Sigmoid colon (tissue), 7 donors: ENCODE data around the gene MRPL9. TPM values are rescaled to one million over a fixed set of nuclear protein-coding genes. Genes with fewer than 3 reads are reported as not detected.
A peak's percentile ranks its signal among the peaks of the same experiment; 100 is the strongest.

Experiments
- DNase-seq: peaks from one replicate; pipeline ENCODE4 v3.0.0-alpha.2; 2019
- H3K27ac ChIP-seq, 4 donors: fragments of 200-600 bp; sonication (generic); one replicate each; pipeline ENCODE4 v1.5.1; 2016 to 2019; ENCODE audit warnings: mild to moderate bottlenecking in 1 of 4
- H3K27me3 ChIP-seq, 3 donors: fragments of 200-600 bp; sonication (generic); one replicate each; pipeline ENCODE4 v1.5.1; 2019; ENCODE audit warnings: mild to moderate bottlenecking in 1 of 3
- H3K36me3 ChIP-seq, 4 donors: fragments of 200-600 bp; sonication (generic); one replicate each; pipeline ENCODE4 v1.5.1; 2016 to 2019
- H3K4me1 ChIP-seq, 4 donors: fragments of 200-600 bp; sonication (generic); one replicate each; pipeline ENCODE4 v1.5.1; 2017 to 2019
- H3K4me3 ChIP-seq, 4 donors: fragments of 200-600 bp; sonication (generic); one replicate each; pipeline ENCODE4 v1.5.1; 2017 to 2019; ENCODE audit warnings: mild to moderate bottlenecking in 2 of 4, moderate library complexity in 1 of 4
- H3K9me3 ChIP-seq, 4 donors: fragments of 200-600 bp in 3 of 4; sonication (generic) in 3 of 4; one replicate each; pipeline versions ENCODE4 v1.5.1 to v1.6.1; 2013 to 2019
- CTCF ChIP-seq, 4 experiments: fragments of 450-650 bp in 3 of 4; fragments of 200-600 bp in 1 of 4; IDR thresholded peaks; one replicate each; pipeline ENCODE4 v1.5.1; 2016 to 2019; ENCODE audit warnings: antibody characterized with exemption in 4 of 4, mild to moderate bottlenecking in 3 of 4, moderate library complexity in 2 of 4
- EP300 ChIP-seq, 4 donors: sonication (generic); formaldehyde crosslinking; IDR thresholded peaks; one replicate each; pipeline ENCODE4 v1.6.1; 2017; ENCODE audit warnings: antibody characterized with exemption in 4 of 4
- POLR2A ChIP-seq, 2 donors: fragments of 450-650 bp; IDR thresholded peaks; one replicate each; pipeline ENCODE4 v1.6.1; 2016; ENCODE audit warnings: antibody characterized with exemption in 2 of 2, mild to moderate bottlenecking in 2 of 2, moderate library complexity in 2 of 2
- POLR2AphosphoS5 ChIP-seq, 4 donors: sonication (generic); formaldehyde crosslinking; IDR thresholded peaks; one replicate each; pipeline ENCODE4 v1.6.1; 2017; ENCODE audit warnings: antibody characterized with exemption in 4 of 4
- WGBS, 2 donors: extraction: QIAGEN DNeasy Blood & Tissue Kit; methylation state at CpG; one replicate each; pipeline ENCODE4 v1.1.7; 2013; 5-methylcytosine and 5-hydroxymethylcytosine counted together
- intact Hi-C: fragments of 100-400 bp; cut with DNase I; formaldehyde crosslinking; loops from one replicate; pipeline ENCODE4 v1.15.1; 2023
- polyA plus RNA-seq, 3 donors: library from polyadenylated mRNA; stranded (reverse); fragments of 200-250 nt; gene quantifications; one replicate each; pipeline ENCODE4 v1.2.3, GENCODE V29; 2013
- total RNA-seq, 4 donors: library from RNA; depleted of rRNA; stranded (reverse); fragments of >200 nt; gene quantifications; one replicate each; pipeline ENCODE4 v1.1.0, GENCODE V29; 2016
- donor health status: healthy with polysubstance abuse.
- donor health status: Bipolar disorder and iron deficiency.
- donor health status: healthy.

The MRPL9 gene
- total and polyA plus RNA-seq, 7 donors, result 47.9 to 68.7 (median 55.8) TPM

GRCh38 chr1:151729157-151729965, 33.9 kb downstream of the MRPL9 start:
- peaks cover 0 to 14% (median 7%) of the 10 kb centered on the region in 4 donors for H3K4me1 ChIP-seq
- H3K36me3 ChIP-seq, result no peaks in the 10 kb centered on the region
- intact Hi-C loops, result loop anchor here (5.0 kb wide), 1 partner anchor 117 kb away; the partner anchor contains the start of gene SNX27
- H3K9me3 ChIP-seq, result no peaks in the 10 kb centered on the region
- H3K27me3 ChIP-seq, result no peaks in the 10 kb centered on the region
- H3K27ac ChIP-seq, result peak overlapping the region in 3 of 4 donors; percentile 76 to 85 (median 79)
- no peak for DNase-seq
- H3K4me3 ChIP-seq, result no peak overlapping the region
- whole genome bisulfite sequencing, 2 donors, result 23 to 57% methylated on average over 10 of the region's 10 CpGs
- TF ChIP-seq POLR2AphosphoS5 (IDR thresholded peaks at IDR 0.05) (no peak), EP300 (IDR thresholded peaks at IDR 0.05) (no peak), POLR2A (IDR thresholded peaks at IDR 0.05) (no peak), CTCF (IDR thresholded peaks at IDR 0.05) (no peak)

- H3K36me3 ChIP-seq, result no peaks in the 10 kb centered on the region
- H3K27me3 ChIP-seq, result no peaks in the 10 kb centered on the region
- WGBS, 2 donors, result 60 to 72% methylated on average over 19 of the region's 19 CpGs
- H3K27ac ChIP-seq, result peak overlapping the region; percentile 65 to 85 (median 78)
- peak; percentile 84 for DNase-seq
- TF ChIP-seq POLR2A (IDR thresholded peaks at IDR 0.05) (no peak), EP300 (IDR thresholded peaks at IDR 0.05) (peak in 1 of 4 donors; percentile 8), POLR2AphosphoS5 (IDR thresholded peaks at IDR 0.05) (peak; percentile 45 to 74 (median 68)), CTCF (IDR thresholded peaks at IDR 0.05) (no peak)
- peak overlapping the region in 3 of 4 donors; percentile 1 to 32 (median 24) for H3K4me3 ChIP-seq
- intact Hi-C loops, result loop anchor here (5.0 kb wide), 1 partner anchor 116 kb away; the partner anchor contains the start of gene SNX27
- no peaks in the 10 kb centered on the region for H3K9me3 ChIP-seq
- H3K4me1 ChIP-seq, result peaks cover 0 to 14% (median 7%) of the 10 kb centered on the region in 4 donors
These were observed 34.9 kb downstream of the MRPL9 start for GRCh38 chr1:151728151-151729054.

GRCh38 chr1:151723726-151724370, 39.4 kb downstream of the MRPL9 start:
- TF ChIP-seq CTCF (IDR thresholded peaks at IDR 0.05) (no peak), POLR2AphosphoS5 (IDR thresholded peaks at IDR 0.05) (no peak), POLR2A (IDR thresholded peaks at IDR 0.05) (no peak), EP300 (IDR thresholded peaks at IDR 0.05) (no peak)
- H3K4me1 ChIP-seq, result peaks cover 0 to 34% (median 24%) of the 10 kb centered on the region in 4 donors
- WGBS, 2 donors, result 55 to 75% methylated on average over 3 of the region's 3 CpGs

GRCh38 chr1:151721788-151722510, 41.3 kb downstream of the MRPL9 start:
- Histone ChIP-seq H3K4me1 (peaks cover 0 to 35% (median 28%) of the 10 kb centered on the region in 4 donors), H3K4me3 (peak overlapping the region; percentile 36 to 59 (median 52)), H3K36me3 (no peaks in the 10 kb centered on the region), H3K27me3 (peaks cover 0 to 8% (median under 1%) of the 10 kb centered on the region in 3 donors), H3K9me3 (no peaks in the 10 kb centered on the region), H3K27ac (peak overlapping the region; percentile 79 to 88 (median 86))
- intact Hi-C loops, result no loop called here
- no peak for DNase-seq
- 47 to 55% methylated on average over 17 of the region's 17 CpGs for WGBS, 2 donors
- no peak for TF ChIP-seq POLR2AphosphoS5 (IDR thresholded peaks at IDR 0.05)

More at GRCh38 chr1:151723726-151724370, 39.4 kb downstream of the MRPL9 start:
- Histone ChIP-seq H3K4me3 (no peak overlapping the region), H3K27me3 (no peaks in the 10 kb centered on the region), H3K36me3 (no peaks in the 10 kb centered on the region), H3K27ac (no peak overlapping the region), H3K9me3 (no peaks in the 10 kb centered on the region)
- intact Hi-C loops, result no loop called here
- no peak for DNase-seq
